ENCODE measurements around the gene SMG6.

Gene SMG6

DNA sequence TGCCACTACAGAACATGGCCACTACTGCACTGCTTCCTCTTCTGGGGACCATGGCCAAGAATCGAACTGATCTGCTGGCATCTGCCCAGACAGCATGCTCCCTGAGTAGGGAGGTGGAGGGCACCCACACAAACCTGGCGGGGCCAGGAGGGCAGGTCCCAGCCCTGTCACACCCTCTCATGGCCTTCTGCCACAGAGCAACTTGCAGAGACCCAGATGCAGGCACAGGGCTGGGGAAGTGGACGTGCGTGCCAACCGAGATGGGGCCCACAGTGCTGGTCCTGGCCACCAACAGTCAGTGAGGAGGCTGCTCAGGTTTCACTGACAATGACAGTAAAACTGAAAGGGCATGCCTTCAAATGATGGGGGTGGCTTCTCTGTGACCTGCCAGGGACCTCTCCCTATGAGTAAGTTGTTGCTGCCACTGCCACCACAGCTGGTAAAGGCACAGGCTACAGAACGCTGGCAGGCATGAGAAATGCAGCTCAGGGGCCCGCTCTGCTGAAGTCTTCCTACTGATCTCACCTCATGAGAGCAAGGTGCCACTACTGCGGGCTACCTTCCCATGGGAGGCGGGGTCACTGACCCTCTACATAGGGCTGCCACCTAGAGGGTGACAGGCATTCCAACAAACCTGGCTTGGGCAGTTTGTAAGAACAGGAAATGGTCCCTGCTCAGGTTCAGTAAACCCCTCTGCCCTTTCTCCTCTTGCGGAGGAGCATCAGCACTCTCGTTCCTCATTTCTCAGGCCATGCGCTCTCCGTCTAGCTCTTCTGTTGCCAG lies 233.2 kb downstream of the SMG6 start:
- peak; percentile 26 for DNase-seq

- no peak for DNase-seq
Observed at GRCh38 chr17:2068519-2069051, 235.0 kb downstream of the SMG6 start.

DNA sequence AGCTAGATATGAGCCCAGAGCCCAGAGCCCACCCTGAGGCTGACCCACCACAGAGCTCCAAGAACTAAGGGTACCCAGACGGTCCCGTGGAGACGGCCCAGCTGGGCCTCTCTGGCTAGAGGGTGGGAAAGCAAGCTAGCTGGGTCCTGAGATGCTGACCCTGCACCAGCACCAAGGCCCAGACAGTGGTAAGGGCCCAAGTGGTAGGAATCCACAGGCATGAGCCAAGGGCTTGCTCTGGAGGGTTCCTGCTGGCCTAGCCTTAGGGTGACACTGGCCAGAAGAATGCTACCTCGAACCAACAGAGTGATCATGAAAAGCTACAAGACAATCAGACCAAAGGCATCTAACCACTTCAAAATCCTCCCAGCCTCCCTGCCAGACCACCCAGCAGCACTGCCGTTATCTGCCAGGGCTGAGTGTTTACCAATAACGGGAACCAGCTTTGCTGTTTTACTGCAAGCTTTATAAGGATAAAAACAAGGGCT lies 235.5 kb downstream of the SMG6 start:
- DNase-seq = no peak

- DNase-seq = no peak
Observed at GRCh38 chr17:2067608-2068024, 236.0 kb downstream of the SMG6 start.

- no peak for DNase-seq
Observed at GRCh38 chr17:2067048-2067561, 236.5 kb downstream of the SMG6 start.

DNA sequence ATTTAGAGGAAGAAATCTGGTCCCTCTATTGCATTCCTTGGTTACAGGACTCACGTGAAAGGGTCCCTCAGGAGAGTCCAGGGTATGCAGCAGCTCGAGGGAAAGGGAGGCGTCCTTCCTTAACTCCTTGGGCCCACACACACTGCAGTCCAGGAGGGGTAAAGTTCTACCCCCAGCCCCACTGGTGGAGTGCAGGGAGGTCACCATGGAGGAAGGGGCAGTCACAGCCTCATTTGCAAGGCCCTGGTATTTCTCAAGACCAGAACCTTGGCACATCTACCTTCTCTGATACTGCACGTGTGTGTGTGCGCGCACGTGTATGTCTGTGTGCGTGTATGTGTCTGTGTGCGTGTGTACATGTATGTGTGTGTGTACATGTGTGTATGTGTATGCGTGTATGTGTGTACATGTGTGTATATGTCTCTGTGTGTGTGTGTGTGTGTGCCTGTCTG lies 237.6 kb downstream of the SMG6 start:
- DNase-seq = no peak

DNA sequence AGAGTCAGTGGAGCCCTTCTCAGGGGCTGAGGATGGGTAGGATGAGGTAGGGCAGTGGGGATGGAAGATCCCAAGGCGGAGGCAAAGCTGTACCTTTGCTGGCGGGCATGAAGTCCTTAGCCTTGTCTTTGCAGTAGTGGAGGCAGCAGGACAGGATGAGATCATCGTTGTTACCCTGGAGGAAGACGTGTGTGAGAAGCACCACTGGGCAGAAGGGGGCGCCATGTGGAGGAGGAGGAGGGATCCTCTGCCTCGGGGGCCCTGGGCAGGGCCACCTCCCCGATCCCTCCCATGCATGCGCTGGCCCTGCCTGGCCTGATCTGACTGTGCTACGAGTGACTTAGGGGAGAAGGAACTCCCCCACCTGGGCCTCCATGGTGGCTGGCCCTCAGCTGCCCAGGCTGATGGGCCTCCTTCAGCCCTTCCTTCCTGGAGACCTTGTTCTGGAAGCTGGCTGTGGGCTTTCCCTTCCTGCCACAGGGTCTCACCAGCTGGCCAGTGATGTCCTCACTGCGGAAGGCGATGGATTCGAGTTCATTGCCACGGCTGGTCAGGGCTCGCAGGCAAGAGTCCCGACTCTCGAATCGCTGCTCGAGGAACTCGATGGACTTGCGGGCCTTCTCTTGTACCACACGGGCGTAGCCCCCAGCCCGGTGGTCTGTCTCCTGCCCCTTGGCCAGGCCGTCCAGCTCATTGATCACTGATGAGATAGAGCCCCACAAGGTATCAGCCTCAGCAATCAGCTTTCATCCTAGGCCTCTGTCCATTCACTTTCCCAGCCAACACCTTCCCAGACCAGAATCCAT lies 238.4 kb downstream of the SMG6 start:
- peak; percentile 51 for DNase-seq

- DNase-seq = no peak
Observed at GRCh38 chr17:2064520-2064971, 239.0 kb downstream of the SMG6 start.

DNA sequence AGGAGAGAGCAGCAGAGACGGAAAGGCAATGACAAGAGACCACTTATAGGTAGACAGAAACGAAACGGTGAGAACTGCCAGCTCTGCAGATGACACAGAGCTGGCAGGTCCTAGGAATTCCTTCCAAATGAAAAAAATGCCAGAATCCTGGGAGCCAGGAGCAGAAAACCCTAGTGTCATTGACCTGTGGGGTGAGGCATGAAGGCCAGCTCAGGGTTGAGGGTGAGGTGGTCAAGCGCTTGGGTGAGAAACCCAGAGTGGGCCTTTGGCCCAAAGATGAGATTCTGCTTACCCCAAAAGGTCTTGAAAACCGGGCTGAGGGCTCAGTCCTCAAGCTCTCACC lies 239.5 kb downstream of the SMG6 start:
- no peak for DNase-seq

GRCh38 chr17:2063261-2064146 lies 240.1 kb downstream of the SMG6 start:
- no peak for DNase-seq

- DNase-seq = no peak
Observed at GRCh38 chr17:2062571-2063183, 240.9 kb downstream of the SMG6 start.

- DNase-seq = no peak
Observed at GRCh38 chr17:2061441-2061958, 242.1 kb downstream of the SMG6 start.

- DNase-seq = no peak
Observed at GRCh38 chr17:2060681-2061440, 242.7 kb downstream of the SMG6 start.

- no peak for DNase-seq
Observed at GRCh38 chr17:2060385-2060658, 243.3 kb downstream of the SMG6 start.

- no peak for DNase-seq
Observed at GRCh38 chr17:2059547-2060384, 243.8 kb downstream of the SMG6 start.

- DNase-seq = peak; percentile 68
Observed at GRCh38 chr17:2058586-2059546, 244.7 kb downstream of the SMG6 start.

GRCh38 chr17:2057760-2058585 lies 245.6 kb downstream of the SMG6 start:
- no peak for DNase-seq

DNA sequence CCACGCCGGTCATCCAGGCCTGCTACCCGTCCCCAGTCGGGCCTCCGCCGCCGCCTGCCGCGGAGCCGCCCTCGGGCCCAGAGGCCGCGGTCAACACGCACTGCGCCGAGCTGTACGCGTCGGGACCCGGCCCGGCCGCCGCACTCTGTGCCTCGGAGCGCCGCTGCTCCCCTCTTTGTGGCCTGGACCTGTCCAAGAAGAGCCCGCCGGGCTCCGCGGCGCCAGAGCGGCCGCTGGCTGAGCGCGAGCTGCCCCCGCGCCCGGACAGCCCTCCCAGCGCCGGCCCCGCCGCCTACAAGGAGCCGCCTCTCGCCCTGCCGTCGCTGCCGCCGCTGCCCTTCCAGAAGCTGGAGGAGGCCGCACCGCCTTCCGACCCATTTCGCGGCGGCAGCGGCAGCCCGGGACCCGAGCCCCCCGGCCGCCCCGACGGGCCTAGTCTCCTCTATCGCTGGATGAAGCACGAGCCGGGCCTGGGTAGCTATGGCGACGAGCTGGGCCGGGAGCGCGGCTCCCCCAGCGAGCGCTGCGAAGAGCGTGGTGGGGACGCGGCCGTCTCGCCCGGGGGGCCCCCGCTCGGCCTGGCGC lies 246.3 kb downstream of the SMG6 start:
- DNase-seq = no peak
